IMR-90 (cell line): ENCODE results near the gene OGFOD3. TPM values are rescaled to one million over a fixed set of nuclear protein-coding genes. Genes with fewer than 3 reads are reported as not detected.

Experiments
- ATAC-seq: fragments of 200-7000 bp; cut with Tn5 transposase; 2 replicates; pipeline ENCODE4 v1.9.1; 2020; ENCODE audit warnings: low read depth, mild to moderate bottlenecking, moderate library complexity
- BruUV-seq: library from RNA; stranded (reverse); fragments of 400-500 nt; replicated peaks from 2 replicates; lab custom pipeline; 2021; lab: Mats Ljungman, UMichigan
- CTCF ChIA-PET: fragments of 300-600 bp; formaldehyde crosslinking; extraction: SDS; loops from one replicate; lab custom pipeline; 2021; ENCODE audit warnings: antibody characterized with exemption; lab: Yijun Ruan, JAX
- POLR2A ChIA-PET: fragments of 300-600 bp; sonication (Branson Sonifier 250); formaldehyde crosslinking; loops from one replicate; lab custom pipeline; 2022; ENCODE audit warnings: antibody characterized with exemption; ENCODE audit not compliant: unreplicated experiment; lab: Charles Lee
- DNase-seq: peaks from one replicate; pipeline ENCODE4 v3.0.0; 2013
- H2AFZ ChIP-seq: replicated peaks from 2 replicates; pipeline ENCODE3; 2013; ENCODE audit warnings: low read length, mild to moderate bottlenecking; ENCODE audit not compliant: poor library complexity
- H2AK5ac ChIP-seq: 2 replicates; pipeline ENCODE4 v1.6.1; 2013; ENCODE audit warnings: low read depth, low read length, inconsistent platforms
- H2AK9ac ChIP-seq: replicated peaks from 2 replicates; pipeline ENCODE3; 2013; ENCODE audit warnings: mild to moderate bottlenecking, low read depth, low read length, moderate library complexity; ENCODE audit not compliant: poor library complexity
- H2BK120ac ChIP-seq: 2 replicates; pipeline ENCODE4 v1.6.1; 2013; ENCODE audit warnings: low read depth, low read length, inconsistent platforms
- H2BK15ac ChIP-seq: 3 replicates; pipeline ENCODE4 v1.6.1; 2013; ENCODE audit warnings: low read depth, low read length, inconsistent platforms
- H2BK20ac ChIP-seq: 2 replicates; pipeline ENCODE4 v1.6.1; 2013; ENCODE audit warnings: low read depth, mild to moderate bottlenecking, inconsistent platforms, low read length, moderate library complexity
- H2BK5ac ChIP-seq: 2 replicates; pipeline ENCODE4 v1.6.1; 2013; ENCODE audit warnings: mild to moderate bottlenecking, low read depth, low read length, inconsistent platforms; ENCODE audit not compliant: poor library complexity, severe bottlenecking
- H3K14ac ChIP-seq: replicated peaks from 2 replicates; pipeline ENCODE4 v1.6.1; 2013; ENCODE audit warnings: low read depth, low read length, inconsistent platforms
- H3K18ac ChIP-seq: 2 replicates; pipeline ENCODE4 v1.6.1; 2013; ENCODE audit warnings: low read depth, low read length, control low read depth
- H3K23ac ChIP-seq: 2 replicates; pipeline ENCODE4 v1.6.1; 2013; ENCODE audit warnings: low read depth, low read length, inconsistent platforms
- H3K27ac ChIP-seq: 2 replicates; pipeline ENCODE4 v1.5.1; 2013; ENCODE audit warnings: mild to moderate bottlenecking, control low read depth, low read length; ENCODE audit not compliant: insufficient read depth
- H3K27me3 ChIP-seq: 2 replicates; pipeline ENCODE4 v1.6.1; 2013; ENCODE audit warnings: low read length; ENCODE audit not compliant: control insufficient read depth, insufficient read depth
- H3K36me3 ChIP-seq: 2 replicates; pipeline ENCODE4 v1.6.1; 2013; ENCODE audit warnings: low read length, mixed read lengths; ENCODE audit not compliant: control insufficient read depth, insufficient read depth
- H3K4ac ChIP-seq: 2 replicates; pipeline ENCODE4 v1.6.1; 2013; ENCODE audit warnings: low read depth, low read length, inconsistent platforms
- H3K4me1 ChIP-seq: 2 replicates; pipeline ENCODE4 v1.6.1; 2013; ENCODE audit warnings: low read length, mixed read lengths; ENCODE audit not compliant: control insufficient read depth, insufficient read depth
- H3K4me2 ChIP-seq: 2 replicates; pipeline ENCODE4 v1.6.1; 2013; ENCODE audit warnings: low read depth, mild to moderate bottlenecking, control low read depth, low read length, moderate library complexity
- H3K4me3 ChIP-seq: 2 replicates; pipeline ENCODE4 v1.5.1; 2013; ENCODE audit warnings: low read depth, mild to moderate bottlenecking, control low read depth, low read length, moderate library complexity; ENCODE audit not compliant: insufficient read depth
- H3K56ac ChIP-seq: 2 replicates; pipeline ENCODE4 v1.6.1; 2013; ENCODE audit warnings: low read length, inconsistent platforms; ENCODE audit not compliant: insufficient read depth; ENCODE audit errors: extremely low read depth
- H3K79me1 ChIP-seq, 2 experiments: 2 replicates each; pipeline ENCODE4 v1.6.1; 2013; ENCODE audit warnings: low read length in 2 of 2, inconsistent platforms in 1 of 2, low read depth in 1 of 2
- H3K9ac ChIP-seq: 2 replicates; pipeline ENCODE4 v1.6.1; 2013; ENCODE audit warnings: low read depth, low read length, control low read depth
- H3K9me1 ChIP-seq: 2 replicates; pipeline ENCODE4 v1.6.1; 2013; ENCODE audit warnings: low read length, inconsistent platforms; ENCODE audit not compliant: insufficient read depth
- H3K9me3 ChIP-seq: 2 replicates; pipeline ENCODE4 v1.6.1; 2013; ENCODE audit warnings: low read length; ENCODE audit not compliant: control insufficient read depth, insufficient read depth
- H4K20me1 ChIP-seq: 2 replicates; pipeline ENCODE4 v1.6.1; 2013; ENCODE audit warnings: low read length, inconsistent platforms; ENCODE audit not compliant: insufficient read depth
- H4K5ac ChIP-seq: 2 replicates; pipeline ENCODE4 v1.6.1; 2013; ENCODE audit warnings: mild to moderate bottlenecking, low read depth, low read length, control low read depth
- H4K8ac ChIP-seq, 2 experiments: 2 replicates each; pipeline ENCODE4 v1.6.1; 2013; ENCODE audit warnings: low read depth in 2 of 2, low read length in 2 of 2, control low read depth in 1 of 2, inconsistent platforms in 1 of 2
- H4K91ac ChIP-seq: 2 replicates; pipeline ENCODE4 v1.6.1; 2013; ENCODE audit warnings: low read depth, low read length, inconsistent platforms; ENCODE audit not compliant: insufficient read depth
- BHLHE40 ChIP-seq: fragments of 150-350 bp; IDR thresholded peaks from 2 replicates; pipeline ENCODE4 v1.6.1; 2016; ENCODE audit warnings: mild to moderate bottlenecking, low read depth, low read length
- CEBPB ChIP-seq: IDR thresholded peaks from 2 replicates; pipeline ENCODE4 v1.6.1; 2012; ENCODE audit warnings: low read depth, low read length, improper control_type of control experiment
- CHD1 ChIP-seq: IDR thresholded peaks from 2 replicates; pipeline ENCODE4 v1.6.1; 2012; ENCODE audit warnings: low read depth, low read length, improper control_type of control experiment
- CTCF ChIP-seq: conservative IDR thresholded peaks from 2 replicates; pipeline ENCODE4 v1.5.1; 2012; ENCODE audit warnings: mild to moderate bottlenecking, low read depth, low read length, improper control_type of control experiment
- ELK1 ChIP-seq: fragments of 150-350 bp; IDR thresholded peaks from 2 replicates; pipeline ENCODE4 v1.6.1; 2016; ENCODE audit warnings: low read depth, mild to moderate bottlenecking, low read length, moderate library complexity, borderline replicate concordance
- FOS ChIP-seq: fragments of 150-350 bp; IDR thresholded peaks from 2 replicates; pipeline ENCODE4 v1.6.1; 2016; ENCODE audit warnings: low read depth, low read length
- MAFK ChIP-seq: IDR thresholded peaks from 2 replicates; pipeline ENCODE4 v1.6.1; 2012; ENCODE audit warnings: low read depth, low read length, improper control_type of control experiment
- MAZ ChIP-seq: IDR thresholded peaks from 2 replicates; pipeline ENCODE4 v1.6.1; 2012; ENCODE audit warnings: low read depth, mild to moderate bottlenecking, low read length, improper control_type of control experiment, moderate library complexity, borderline replicate concordance
- MXI1 ChIP-seq: IDR thresholded peaks from 2 replicates; pipeline ENCODE4 v1.6.1; 2012; ENCODE audit warnings: low read depth, mild to moderate bottlenecking, low read length, moderate library complexity, borderline replicate concordance
- NFE2L2 ChIP-seq: fragments of 150-350 bp; IDR thresholded peaks from 2 replicates; pipeline ENCODE4 v1.6.1; 2016; ENCODE audit warnings: low read depth, mild to moderate bottlenecking, low read length
- POLR2A ChIP-seq: IDR thresholded peaks from 2 replicates; pipeline ENCODE4 v1.6.1; 2012; ENCODE audit warnings: mild to moderate bottlenecking, low read depth, low read length
- RAD21 ChIP-seq: IDR thresholded peaks from 2 replicates; pipeline ENCODE4 v1.6.1; 2012; ENCODE audit warnings: low read length, improper control_type of control experiment
- RCOR1 ChIP-seq: IDR thresholded peaks from 2 replicates; pipeline ENCODE4 v1.6.1; 2012; ENCODE audit warnings: mild to moderate bottlenecking, low read length, improper control_type of control experiment; ENCODE audit not compliant: insufficient replicate concordance
- RFX5 ChIP-seq: IDR thresholded peaks from 2 replicates; pipeline ENCODE4 v1.8.0; 2012; ENCODE audit warnings: low read depth, mild to moderate bottlenecking, low read length, moderate library complexity
- SMC3 ChIP-seq: fragments of 150-350 bp; IDR thresholded peaks from 2 replicates; pipeline ENCODE4 v1.6.1; 2016; ENCODE audit warnings: low read depth, mild to moderate bottlenecking, antibody characterized with exemption, low read length, moderate library complexity
- USF2 ChIP-seq: fragments of 150-350 bp; IDR thresholded peaks from 2 replicates; pipeline ENCODE4 v1.6.1; 2017; ENCODE audit warnings: mild to moderate bottlenecking, antibody characterized with exemption, low read length, low read depth
- WGBS, 2 experiments: methylation state at CpG; one replicate each; pipeline versions ENCODE4 v1.1.5 to v1.1.7; 2013; ENCODE audit warnings: missing lambda C conversion rate in 2 of 2; ENCODE audit not compliant: insufficient read length in 1 of 2; ENCODE audit errors: extremely low coverage in 2 of 2; 5-methylcytosine and 5-hydroxymethylcytosine counted together
- dilution Hi-C: fragments of 300-500 bp; cut with HindIII; formaldehyde crosslinking; loops from one replicate; pipeline ENCODE4 v1.14.3; 2018; ENCODE audit warnings: low sequenced_read_pairs; ENCODE audit not compliant: unreplicated experiment
- in situ Hi-C: fragments of 300-500 bp; cut with MboI; formaldehyde crosslinking; loops from 3 replicates; pipeline ENCODE4 v1.14.3; 2019; ENCODE audit warnings: low sequenced_read_pairs, inconsistent platforms, mixed read lengths
- intact Hi-C: fragments of 100-400 bp; cut with micrococcal nuclease; formaldehyde crosslinking; loops from 2 replicates; pipeline ENCODE4 v1.10.0; 2022
- polyA plus RNA-seq, 3 experiments: library from polyadenylated mRNA; depleted of rRNA; stranded (reverse); fragments of >200 nt; gene quantifications; 2 replicates each; pipeline ENCODE4 v1.2.3, GENCODE V29; 2012; ENCODE audit warnings: low replicate concordance in 1 of 3
- total RNA-seq: library from RNA; depleted of rRNA; stranded (reverse); fragments of >200 nt; gene quantifications from 2 replicates; pipeline ENCODE4 v1.2.3, GENCODE V29; 2012

The OGFOD3 gene
- total and polyA plus RNA-seq, 2 of the 4 experiments (the other 2 are of a cell fraction), result 25.3 to 33.4 TPM

- POLR2A ChIA-PET, result no interaction called here
- ATAC-seq (no peak), DNase-seq (no peak)
- no peak overlapping the region for H3K18ac ChIP-seq
- dilution Hi-C loops (no loop called here), intact Hi-C loops (no loop called here), in situ Hi-C loops (no loop called here)
- peak overlapping the region; percentile 29; the same call in 1 of the 2 replicates for H3K56ac ChIP-seq
- H2AK5ac ChIP-seq, result peak overlapping the region; percentile 88
- no peaks in the 10 kb centered on the region for H3K27me3 ChIP-seq
- peak overlapping the region; percentile 72 to 93; a peak in 2 of 4 replicates for H4K8ac ChIP-seq
- no peak overlapping the region for H2BK120ac ChIP-seq
- peak overlapping the region; percentile 92 for H3K14ac ChIP-seq
- H3K9me1 ChIP-seq, result 0 out of 2 replicates have a peak, but pooled peaks cover 8% of the 10 kb centered on the region
- peak overlapping the region; percentile 46; the same call in 1 of the 2 replicates for H4K91ac ChIP-seq
- H3K4ac ChIP-seq, result peak overlapping the region; percentile 76
- H2AK9ac ChIP-seq, result peak overlapping the region; percentile 96
- no peak overlapping the region for H2BK20ac ChIP-seq
- peak overlapping the region; percentile 67 for H3K4me2 ChIP-seq
- WGBS, 2 experiments, result 92% methylated on average over 3 of the region's 18 CpGs; no CpG with 5 or more reads in 1 of the 2 experiments
- peak overlapping the region; percentile 84 for H4K5ac ChIP-seq
- H3K36me3 ChIP-seq, result peaks cover 16% of the 10 kb centered on the region
- H2BK5ac ChIP-seq, result peak overlapping the region; percentile 93
- peak overlapping the region; percentile 95 for H3K27ac ChIP-seq
- H2AFZ ChIP-seq, result peak overlapping the region; percentile 96
- peak overlapping the region; percentile 99 for H3K9ac ChIP-seq
- H3K79me1 ChIP-seq, result peaks cover 23 to 50% of the 10 kb centered on the region in 2 experiments
- H2BK15ac ChIP-seq, result no peak overlapping the region; the same call in 2 of the 3 replicates
- H3K4me3 ChIP-seq, result peak overlapping the region; percentile 99
- CTCF ChIA-PET, result no interaction called here
- peak overlapping the region; percentile 63; the same call in 1 of the 2 replicates for H3K23ac ChIP-seq
- BruUV-seq, result no TSS peak
- peaks cover 11% of the 10 kb centered on the region; the same call in 1 of the 2 replicates for H3K4me1 ChIP-seq
- no peaks in the 10 kb centered on the region for H3K9me3 ChIP-seq
- TF ChIP-seq RAD21 (no peak), USF2 (no peak), MAFK (no peak), POLR2A (no peak), RCOR1 (no peak), CHD1 (no peak), CTCF (no peak), BHLHE40 (no peak), RFX5 (no peak), MAZ (no peak), MXI1 (no peak), SMC3 (no peak), NFE2L2 (no peak), CEBPB (no peak), ELK1 (no peak), FOS (no peak)
- H4K20me1 ChIP-seq, result peaks cover 8% of the 10 kb centered on the region
Observed at GRCh38 chr17:82449883-82450356, 31.5 kb upstream of the OGFOD3 start.
